Left lung (tissue), 10 donors: ENCODE results near the gene NRBF2. TPM values are rescaled to one million over a fixed set of nuclear protein-coding genes. Genes with fewer than 3 reads are reported as not detected.
A peak's percentile ranks its signal among the peaks of the same experiment; 100 is the strongest.

ENCODE experiments used
- ATAC-seq: fragments of 200-7000 bp; cut with Tn5 transposase; one replicate; pipeline ENCODE4 v1.9.1; 2020; ENCODE audit warnings: moderate library complexity
- DNase-seq, 4 donors: peaks; one replicate each; pipeline ENCODE4 v3.0.0-alpha.2; 2013 to 2020
- H3K27ac ChIP-seq, 2 donors: fragments of 200-600 bp; sonication (generic) in 1 of 2; one replicate each; pipeline versions ENCODE4 v1.5.0 to v1.8.0; 2020 to 2021
- H3K27me3 ChIP-seq, 2 donors: fragments of 200-600 bp; sonication (generic) in 1 of 2; one replicate each; pipeline versions ENCODE4 v1.5.0 to v1.8.0; 2020 to 2021
- H3K36me3 ChIP-seq, 2 donors: fragments of 200-600 bp; sonication (generic) in 1 of 2; one replicate each; pipeline versions ENCODE4 v1.5.0 to v1.8.0; 2020 to 2021
- H3K4me1 ChIP-seq, 2 donors: fragments of 200-600 bp; one replicate each; pipeline ENCODE4 v1.8.0; 2021
- H3K4me3 ChIP-seq, 2 donors: fragments of 200-600 bp; sonication (generic) in 1 of 2; one replicate each; pipeline versions ENCODE4 v1.5.0 to v1.8.0; 2020 to 2021; ENCODE audit warnings: mild to moderate bottlenecking in 1 of 2
- H3K9me3 ChIP-seq, 2 donors: fragments of 200-600 bp; sonication (generic) in 1 of 2; one replicate each; pipeline versions ENCODE4 v1.5.0 to v1.8.0; 2020 to 2021
- CTCF ChIP-seq, 2 donors: fragments of 200-600 bp; sonication (generic) in 1 of 2; IDR thresholded peaks; one replicate each; pipeline versions ENCODE4 v1.5.0 to v1.8.0; 2021; ENCODE audit warnings: antibody characterized with exemption in 2 of 2
- intact Hi-C, 2 donors: fragments of 100-400 bp; cut with DNase I; formaldehyde crosslinking; loops; one replicate each; pipeline versions ENCODE4 v1.11.2 to v1.14.2; 2022
- polyA plus RNA-seq, 6 donors: library from polyadenylated mRNA; unstranded; fragments of 120-200 nt; gene quantifications; one replicate each; pipeline ENCODE4 v1.2.1, GENCODE V29; 2013; ENCODE audit not compliant: insufficient read length in 6 of 6
- total RNA-seq, 2 donors: library from RNA; stranded (reverse); fragmentation: NEBNext Ultra II Directional; extraction: Animal tissue kit (Norgen Biotek cat#: 25700); gene quantifications; one replicate each; pipeline ENCODE4 v1.2.1, GENCODE V29; 2021
- donor health status: DM: no; HTN: yes; CAD: no.
- donor health status: DM: no; HTN: no; CAD: no.

NRBF2 gene
- total and polyA plus RNA-seq, 8 donors, result 19.0 to 24.1 (median 22.0) TPM

DNA sequence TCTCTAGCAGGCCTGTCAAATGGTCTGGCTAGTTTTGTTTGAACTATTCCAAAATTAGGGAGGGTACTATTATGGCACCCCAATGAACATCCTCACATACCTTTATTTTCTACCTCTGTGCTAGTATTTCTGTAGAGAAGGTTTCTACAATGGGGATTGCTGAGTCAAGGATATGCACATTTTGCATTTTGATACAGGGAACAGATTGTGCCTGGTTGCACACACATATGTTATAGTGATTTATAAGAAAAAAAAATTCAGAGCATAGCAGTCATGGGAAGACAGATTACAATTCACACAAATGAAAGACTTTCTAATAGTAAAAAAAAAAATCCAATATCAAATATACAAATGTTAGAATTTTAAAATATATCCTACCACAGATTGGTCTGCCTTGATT, 14.1 kb upstream of the NRBF2 start:
- intact Hi-C loops, result no loop called here
- Histone ChIP-seq H3K4me3 (no peak overlapping the region), H3K9me3 (no peaks in the 10 kb centered on the region), H3K27me3 (no peaks in the 10 kb centered on the region), H3K4me1 (peaks cover 0 to 18% of the 10 kb centered on the region in 2 donors), H3K27ac (no peak overlapping the region), H3K36me3 (no peaks in the 10 kb centered on the region)
- ATAC-seq (no peak), DNase-seq (no peak)
- no peak for TF ChIP-seq CTCF (IDR thresholded peaks at IDR 0.05)

- peak; percentile 60 for ATAC-seq
- H3K4me1 ChIP-seq, result peaks cover 0 to 5% of the 10 kb centered on the region in 2 donors
These were observed 12.6 kb upstream of the NRBF2 start for GRCh38 chr10:63120554-63120953.

GRCh38 chr10:63123727-63124362, 9.3 kb upstream of the NRBF2 start:
- no peak overlapping the region for H3K4me3 ChIP-seq
- no peaks in the 10 kb centered on the region for H3K36me3 ChIP-seq
- H3K27ac ChIP-seq, result no peak overlapping the region
- DNase-seq, result no peak
- H3K9me3 ChIP-seq, result no peaks in the 10 kb centered on the region
- no peaks in the 10 kb centered on the region for H3K4me1 ChIP-seq
- no peaks in the 10 kb centered on the region for H3K27me3 ChIP-seq
- ATAC-seq, result no peak
- intact Hi-C loops, result no loop called here
- TF ChIP-seq CTCF (IDR thresholded peaks at IDR 0.05), result no peak

More at GRCh38 chr10:63120554-63120953, 12.6 kb upstream of the NRBF2 start:
- Histone ChIP-seq H3K36me3 (no peaks in the 10 kb centered on the region), H3K27ac (peak overlapping the region in 1 of 2 donors; percentile 39), H3K27me3 (no peaks in the 10 kb centered on the region), H3K4me3 (no peak overlapping the region), H3K9me3 (no peaks in the 10 kb centered on the region)
- intact Hi-C loops, result no loop called here
- TF ChIP-seq CTCF (IDR thresholded peaks at IDR 0.05), result no peak
- peak in 1 of 4 donors; percentile 33 for DNase-seq

DNA sequence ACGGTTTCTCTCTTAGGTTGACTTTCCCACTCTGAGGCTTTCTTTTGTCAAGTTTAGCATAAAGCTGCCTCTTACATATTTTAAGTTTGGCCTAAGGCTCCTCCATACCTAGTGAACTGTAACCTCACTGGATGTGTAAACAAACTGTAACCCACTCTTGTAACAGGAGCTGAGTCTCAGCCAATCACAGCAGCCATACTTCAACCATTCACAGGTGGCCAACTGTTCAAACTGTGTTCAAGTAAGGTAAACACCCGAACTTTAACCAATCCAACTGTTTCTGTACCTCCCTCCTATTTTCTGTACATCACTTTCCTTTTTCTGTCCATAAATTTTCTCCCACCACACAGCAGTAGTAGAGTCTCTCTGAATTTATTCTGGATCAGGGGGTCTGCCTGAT, 7.7 kb upstream of the NRBF2 start:
- ATAC-seq, result no peak
- no peak overlapping the region for H3K27ac ChIP-seq
- no peak for TF ChIP-seq CTCF (IDR thresholded peaks at IDR 0.05)

GRCh38 chr10:63128443-63128842, 4.7 kb upstream of the NRBF2 start:
- no peak for TF ChIP-seq CTCF (IDR thresholded peaks at IDR 0.05)
- Histone ChIP-seq H3K4me1 (no peaks in the 10 kb centered on the region), H3K27me3 (no peaks in the 10 kb centered on the region), H3K9me3 (peaks cover 0 to 5% of the 10 kb centered on the region in 2 donors), H3K36me3 (no peaks in the 10 kb centered on the region), H3K4me3 (no peak overlapping the region), H3K27ac (no peak overlapping the region)
- ATAC-seq (no peak), DNase-seq (no peak)
- intact Hi-C loops, result no loop called here

More for the DNA sequence above, 7.7 kb upstream of the NRBF2 start:
- intact Hi-C loops, result no loop called here
- DNase-seq, result no peak
- H3K4me1 ChIP-seq, result no peaks in the 10 kb centered on the region
- H3K4me3 ChIP-seq, result no peak overlapping the region
- H3K27me3 ChIP-seq, result no peaks in the 10 kb centered on the region
- H3K36me3 ChIP-seq, result no peaks in the 10 kb centered on the region
- no peaks in the 10 kb centered on the region for H3K9me3 ChIP-seq
